ENCODE results near the gene ZNF579. TPM values are rescaled to one million over a fixed set of nuclear protein-coding genes. Genes with fewer than 3 reads are reported as not detected.

ZNF579 gene
- total and polyA plus RNA-seq, 2 of the 13 experiments (the other 11 are each of a cell fraction or from before 2014, with no cell fraction given): 2.1 to 2.9 TPM

GRCh38 chr19:55580628-55581144 is at the start of gene ZNF579 (continued):
- TF ChIP-seq POLR2A (IDR thresholded peaks at IDR 0.05; ENCODE audit: insufficient read depth in 1 of 2, low read depth in 2 of 2, low read length in 2 of 2): peak in 1 of 2 experiments; percentile 23; a peak in 2 of 4 replicates
- TF ChIP-seq, protein P1, sequence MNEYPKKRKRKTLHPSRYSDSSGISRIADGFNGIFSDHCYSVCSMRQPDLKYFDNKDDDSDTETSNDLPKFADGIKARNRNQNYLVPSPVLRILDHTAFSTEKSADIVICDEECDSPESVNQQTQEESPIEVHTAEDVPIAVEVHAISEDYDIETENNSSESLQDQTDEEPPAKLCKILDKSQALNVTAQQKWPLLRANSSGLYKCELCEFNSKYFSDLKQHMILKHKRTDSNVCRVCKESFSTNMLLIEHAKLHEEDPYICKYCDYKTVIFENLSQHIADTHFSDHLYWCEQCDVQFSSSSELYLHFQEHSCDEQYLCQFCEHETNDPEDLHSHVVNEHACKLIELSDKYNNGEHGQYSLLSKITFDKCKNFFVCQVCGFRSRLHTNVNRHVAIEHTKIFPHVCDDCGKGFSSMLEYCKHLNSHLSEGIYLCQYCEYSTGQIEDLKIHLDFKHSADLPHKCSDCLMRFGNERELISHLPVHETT (CRISPR knock-in tag; conservative IDR thresholded peaks at IDR 0.05): peak; percentile 77; the same call in 1 of the 2 replicates
- no peak for TF ChIP-seq CREB1 (IDR thresholded peaks at IDR 0.05)
- TF ChIP-seq CREB1 (CRISPR knock-in tag; IDR thresholded peaks at IDR 0.05): 0 out of 2 replicates have a peak, but pooled peaks have one; percentile 14
- no peak for TF ChIP-seq NFE2 (CRISPR knock-in tag; IDR thresholded peaks at IDR 0.05)
- TF ChIP-seq ARNTL (CRISPR knock-in tag; IDR thresholded peaks at IDR 0.05): no peak
- no peak for TF ChIP-seq ZNF891 (CRISPR knock-in tag; IDR thresholded peaks at IDR 0.05)
- TF ChIP-seq ZNF704 (CRISPR knock-in tag; IDR thresholded peaks at IDR 0.05; ENCODE audit: borderline replicate concordance): peak; percentile 42; the same call in 1 of the 2 replicates
- no peak for TF ChIP-seq HOMEZ (CRISPR knock-in tag; IDR thresholded peaks at IDR 0.05; ENCODE audit: low read depth)
- 0 out of 2 replicates have a peak, but pooled peaks have one; percentile 43 for TF ChIP-seq ZNF788 (CRISPR knock-in tag; IDR thresholded peaks at IDR 0.05; ENCODE audit: borderline replicate concordance)
- TF ChIP-seq ZSCAN22 (CRISPR knock-in tag; IDR thresholded peaks at IDR 0.05): 0 out of 2 replicates have a peak, but pooled peaks have one; percentile 58
- TF ChIP-seq JUN (CRISPR knock-in tag; IDR thresholded peaks at IDR 0.05): peak; percentile 53; the same call in 1 of the 2 replicates
- TF ChIP-seq HNRNPK (IDR thresholded peaks at IDR 0.05; ENCODE audit: low read depth, low read length, poor library complexity, severe bottlenecking): no peak
- TF ChIP-seq TRIM24 (CRISPR knock-in tag; IDR thresholded peaks at IDR 0.05): no peak
- TF ChIP-seq HNF4A (CRISPR knock-in tag; IDR thresholded peaks at IDR 0.05): no peak
- TF ChIP-seq, protein P2, sequence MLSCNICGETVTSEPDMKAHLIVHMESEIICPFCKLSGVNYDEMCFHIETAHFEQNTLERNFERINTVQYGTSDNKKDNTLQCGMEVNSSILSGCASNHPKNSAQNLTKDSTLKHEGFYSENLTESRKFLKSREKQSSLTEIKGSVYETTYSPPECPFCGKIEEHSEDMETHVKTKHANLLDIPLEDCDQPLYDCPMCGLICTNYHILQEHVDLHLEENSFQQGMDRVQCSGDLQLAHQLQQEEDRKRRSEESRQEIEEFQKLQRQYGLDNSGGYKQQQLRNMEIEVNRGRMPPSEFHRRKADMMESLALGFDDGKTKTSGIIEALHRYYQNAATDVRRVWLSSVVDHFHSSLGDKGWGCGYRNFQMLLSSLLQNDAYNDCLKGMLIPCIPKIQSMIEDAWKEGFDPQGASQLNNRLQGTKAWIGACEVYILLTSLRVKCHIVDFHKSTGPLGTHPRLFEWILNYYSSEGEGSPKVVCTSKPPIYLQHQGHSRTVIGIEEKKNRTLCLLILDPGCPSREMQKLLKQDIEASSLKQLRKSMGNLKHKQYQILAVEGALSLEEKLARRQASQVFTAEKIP (CRISPR knock-in tag; IDR thresholded peaks at IDR 0.05; ENCODE audit: borderline replicate concordance): no peak
- TF ChIP-seq ZNF343 (CRISPR knock-in tag; IDR thresholded peaks at IDR 0.05): 0 out of 2 replicates have a peak, but pooled peaks have one; percentile 55
- no peak for TF ChIP-seq POLR2AphosphoS2 (IDR thresholded peaks at IDR 0.05; ENCODE audit: low read depth, low read length)
- no peak for TF ChIP-seq HNF1B (CRISPR knock-in tag; IDR thresholded peaks at IDR 0.05)
- no peak for TF ChIP-seq GATA4 (IDR thresholded peaks at IDR 0.05; ENCODE audit: borderline replicate concordance, low read depth)
- peak; percentile 52; the same call in 1 of the 2 replicates for TF ChIP-seq ZNF12 (CRISPR knock-in tag; IDR thresholded peaks at IDR 0.05)
- TF ChIP-seq ZNF350 (CRISPR knock-in tag; IDR thresholded peaks at IDR 0.05; ENCODE audit: borderline replicate concordance, low read depth): no peak
